Neural progenitor cell (in vitro differentiated cells): ENCODE measurements around the gene KCNC2. TPM values are rescaled to one million over a fixed set of nuclear protein-coding genes. Genes with fewer than 3 reads are reported as not detected.
"Not testable (repeated sequence)": the region's sequence is repeated elsewhere in the genome, so short reads cannot be mapped to it uniquely, and the experiment has no call there.

ENCODE experiments used
- DNase-seq: peaks from one replicate; pipeline ENCODE4 v3.0.0-alpha.2; 2016; ENCODE audit warnings: low spot score
- H2AFZ ChIP-seq: fragments of 200-600 bp; sonication (generic); replicated peaks from 2 replicates; pipeline ENCODE4 v1.6.1; 2016; ENCODE audit warnings: antibody characterized with exemption
- H3F3A ChIP-seq: fragments of 200-600 bp; sonication (generic); 2 replicates; pipeline ENCODE4 v1.6.1; 2016; ENCODE audit warnings: antibody characterized with exemption, low read depth
- H3K27ac ChIP-seq: fragments of 200-600 bp; sonication (generic); 2 replicates; pipeline ENCODE4 v1.5.1; 2016; ENCODE audit warnings: mild to moderate bottlenecking
- H3K27me3 ChIP-seq: fragments of 200-600 bp; sonication (generic); 2 replicates; pipeline ENCODE4 v1.6.1; 2016; ENCODE audit warnings: mild to moderate bottlenecking, moderate library complexity
- H3K36me3 ChIP-seq: fragments of 200-600 bp; sonication (generic); 2 replicates; pipeline ENCODE4 v1.5.1; 2016
- H3K4me1 ChIP-seq: fragments of 200-600 bp; sonication (generic); 2 replicates; pipeline ENCODE4 v1.6.1; 2016; ENCODE audit warnings: mixed run types
- H3K4me2 ChIP-seq: fragments of 200-600 bp; sonication (generic); 2 replicates; pipeline ENCODE4 v1.6.1; 2016
- H3K4me3 ChIP-seq: fragments of 200-600 bp; sonication (generic); 2 replicates; pipeline ENCODE4 v1.5.1; 2016
- H3K79me2 ChIP-seq: fragments of 200-600 bp; sonication (generic); 2 replicates; pipeline ENCODE4 v1.6.1; 2016; ENCODE audit warnings: low read depth
- H3K9ac ChIP-seq: fragments of 200-600 bp; sonication (generic); 2 replicates; pipeline ENCODE4 v1.6.1; 2016
- H3K9me3 ChIP-seq: fragments of 200-600 bp; sonication (generic); 2 replicates; pipeline ENCODE4 v1.5.1; 2016; ENCODE audit warnings: low read depth
- H4K20me1 ChIP-seq: fragments of 200-600 bp; sonication (generic); 2 replicates; pipeline ENCODE4 v1.6.1; 2016; ENCODE audit warnings: low read depth
- H3K27ac Mint-ChIP-seq: 3 replicates; pipeline ENCODE4 v1.8.0; 2021; ENCODE audit warnings: mixed read lengths
- H3K27me3 Mint-ChIP-seq: 2 replicates; pipeline ENCODE4 v1.8.0; 2022; ENCODE audit warnings: low read depth, mild to moderate bottlenecking, inconsistent platforms, moderate library complexity, mixed read lengths; ENCODE audit not compliant: insufficient read depth
- H3K36me3 Mint-ChIP-seq: 3 replicates; pipeline ENCODE4 v1.8.0; 2021; ENCODE audit warnings: mixed read lengths
- H3K4me1 Mint-ChIP-seq: 3 replicates; pipeline ENCODE4 v1.8.0; 2021; ENCODE audit warnings: mixed read lengths
- H3K4me3 Mint-ChIP-seq: 3 replicates; pipeline ENCODE4 v1.8.0; 2021; ENCODE audit warnings: mild to moderate bottlenecking, moderate library complexity, mixed read lengths
- H3K9me3 Mint-ChIP-seq: 3 replicates; pipeline ENCODE4 v1.8.0; 2020; ENCODE audit warnings: mixed read lengths
- CTCF ChIP-seq: fragments of 200-600 bp; sonication (generic); IDR thresholded peaks from 2 replicates; pipeline ENCODE4 v1.5.1; 2017; ENCODE audit warnings: antibody characterized with exemption, mild to moderate bottlenecking
- EZH2 ChIP-seq: fragments of 200-600 bp; sonication (generic); IDR thresholded peaks from 2 replicates; pipeline ENCODE4 v1.6.1; 2017; ENCODE audit warnings: antibody characterized with exemption, mild to moderate bottlenecking, moderate library complexity
- EZH2phosphoT487 ChIP-seq: fragments of 200-600 bp; sonication (generic); IDR thresholded peaks from 2 replicates; pipeline ENCODE4 v1.6.1; 2017; ENCODE audit warnings: antibody characterized with exemption
- total RNA-seq: library from RNA; depleted of rRNA; stranded (reverse); fragments of >200 nt; gene quantifications from 2 replicates; pipeline ENCODE4 v1.2.3, GENCODE V29; 2015; ENCODE audit warnings: low replicate concordance

Gene KCNC2
- total RNA-seq, 1 donor from 2014 or later, result not detected

- H3K9me3 ChIP-seq, result no peaks in the 10 kb centered on the region
- no peak overlapping the region for H2AFZ ChIP-seq
- H3K9ac ChIP-seq, result no peak overlapping the region
- H3K4me3 ChIP-seq, result no peak overlapping the region
- Mint-ChIP-seq H3K36me3 (no peaks in the 10 kb centered on the region), H3K4me3 (no peak overlapping the region), H3K27ac (no peak overlapping the region), H3K27me3 (no peaks in the 10 kb centered on the region), H3K9me3 (no peaks in the 10 kb centered on the region), H3K4me1 (no peaks in the 10 kb centered on the region)
- no peaks in the 10 kb centered on the region for H4K20me1 ChIP-seq
- no peaks in the 10 kb centered on the region for H3K27me3 ChIP-seq
- no peak overlapping the region for H3K4me2 ChIP-seq
- no peak for DNase-seq
- no peaks in the 10 kb centered on the region for H3K79me2 ChIP-seq
- H3K27ac ChIP-seq, result no peak overlapping the region
- TF ChIP-seq EZH2 (no peak), CTCF (no peak), EZH2phosphoT487 (no peak)
- no peaks in the 10 kb centered on the region for H3K4me1 ChIP-seq
- no peaks in the 10 kb centered on the region for H3K36me3 ChIP-seq
- H3F3A ChIP-seq, result no peaks in the 10 kb centered on the region
Observed at GRCh38 chr12:75192196-75192595, 17.4 kb downstream of the KCNC2 start.

GRCh38 chr12:75190846-75191245 lies 18.8 kb downstream of the KCNC2 start:
- H3K27me3 Mint-ChIP-seq, result no peaks in the 10 kb centered on the region

GRCh38 chr12:75185881-75186280 lies 23.8 kb downstream of the KCNC2 start:
- H3K79me2 ChIP-seq, H3K9me3 Mint-ChIP-seq, H4K20me1 ChIP-seq, H3K4me1 Mint-ChIP-seq, DNase-seq, H3K4me1 ChIP-seq, H3K27me3 ChIP-seq, H3K4me3 ChIP-seq, H3K27ac ChIP-seq, H3K27ac Mint-ChIP-seq, H3K9me3 ChIP-seq, H3K4me2 ChIP-seq, H3F3A ChIP-seq, H2AFZ ChIP-seq, H3K36me3 ChIP-seq, H3K36me3 Mint-ChIP-seq, H3K9ac ChIP-seq, H3K4me3 Mint-ChIP-seq, H3K27me3 Mint-ChIP-seq: not testable (repeated sequence)

More at GRCh38 chr12:75190846-75191245, 18.8 kb downstream of the KCNC2 start:
- Histone ChIP-seq H3K4me3 (no peak overlapping the region), H2AFZ (no peak overlapping the region), H4K20me1 (no peaks in the 10 kb centered on the region), H3K9me3 (no peaks in the 10 kb centered on the region), H3K36me3 (no peaks in the 10 kb centered on the region), H3F3A (no peaks in the 10 kb centered on the region), H3K9ac (no peak overlapping the region), H3K27ac (no peak overlapping the region), H3K79me2 (no peaks in the 10 kb centered on the region), H3K4me1 (no peaks in the 10 kb centered on the region), H3K4me2 (no peak overlapping the region), H3K27me3 (no peaks in the 10 kb centered on the region)
- Mint-ChIP-seq H3K36me3 (no peaks in the 10 kb centered on the region), H3K4me1 (no peaks in the 10 kb centered on the region), H3K9me3 (no peaks in the 10 kb centered on the region), H3K27ac (no peak overlapping the region), H3K4me3 (no peak overlapping the region)
- no peak for DNase-seq
- TF ChIP-seq EZH2phosphoT487 (no peak), EZH2 (no peak), CTCF (no peak)

GRCh38 chr12:75184516-75184915 lies 25.1 kb downstream of the KCNC2 start:
- H3K4me3 ChIP-seq, result no peak overlapping the region
- Mint-ChIP-seq H3K9me3 (no peaks in the 10 kb centered on the region), H3K27me3 (no peaks in the 10 kb centered on the region), H3K27ac (no peak overlapping the region), H3K36me3 (no peaks in the 10 kb centered on the region), H3K4me1 (no peaks in the 10 kb centered on the region), H3K4me3 (no peak overlapping the region)
- DNase-seq, result no peak
- no peaks in the 10 kb centered on the region for H3F3A ChIP-seq
- no peaks in the 10 kb centered on the region for H3K4me1 ChIP-seq
- H3K36me3 ChIP-seq, result no peaks in the 10 kb centered on the region
- H4K20me1 ChIP-seq, result no peaks in the 10 kb centered on the region
- H2AFZ ChIP-seq, result no peak overlapping the region
- H3K4me2 ChIP-seq, result no peak overlapping the region
- H3K27ac ChIP-seq, result no peak overlapping the region
- TF ChIP-seq EZH2phosphoT487 (no peak), EZH2 (no peak), CTCF (no peak)
- no peak overlapping the region for H3K9ac ChIP-seq
- H3K9me3 ChIP-seq, result no peaks in the 10 kb centered on the region
- H3K27me3 ChIP-seq, result no peaks in the 10 kb centered on the region
- H3K79me2 ChIP-seq, result no peaks in the 10 kb centered on the region
